CD4-positive, alpha-beta T cell treated with Interleukin-15 for 1 hour (primary cell): ENCODE results near the gene TTC28.
A peak's percentile ranks its signal among the peaks of the same experiment; 100 is the strongest.
"Not testable (repeated sequence)": the region's sequence is repeated elsewhere in the genome, so short reads cannot be mapped to it uniquely, and the experiment has no call there.

Experiments
- DNase-seq: peaks from one replicate; pipeline ENCODE4 v3.0.0-alpha.2; 2020

The TTC28 gene

GRCh38 chr22:28674121-28674563 lies 5.5 kb downstream of the TTC28 start:
- peak; percentile 55 for DNase-seq

- DNase-seq = no peak
These were observed 8.9 kb downstream of the TTC28 start for GRCh38 chr22:28670756-28671155.

GRCh38 chr22:28670161-28670560 lies 9.5 kb downstream of the TTC28 start:
- DNase-seq = no peak

GRCh38 chr22:28669387-28669786 lies 10.3 kb downstream of the TTC28 start:
- no peak for DNase-seq

- DNase-seq = not testable (repeated sequence)
These were observed 16.1 kb downstream of the TTC28 start for GRCh38 chr22:28663569-28663942.

GRCh38 chr22:28658448-28658847 lies 21.2 kb downstream of the TTC28 start:
- no peak for DNase-seq

GRCh38 chr22:28656181-28656580 lies 23.5 kb downstream of the TTC28 start:
- no peak for DNase-seq

- DNase-seq = no peak
These were observed 29.2 kb downstream of the TTC28 start for GRCh38 chr22:28650463-28650862.

GRCh38 chr22:28648792-28649191 lies 30.8 kb downstream of the TTC28 start:
- no peak for DNase-seq

- DNase-seq = no peak
These were observed 32.4 kb downstream of the TTC28 start for GRCh38 chr22:28647216-28647615.

GRCh38 chr22:28639321-28639720 lies 40.3 kb downstream of the TTC28 start:
- no peak for DNase-seq

- DNase-seq = no peak
These were observed 42.4 kb downstream of the TTC28 start for GRCh38 chr22:28637225-28637624.

GRCh38 chr22:28630177-28630574 lies 49.5 kb downstream of the TTC28 start:
- no peak for DNase-seq

- no peak for DNase-seq
These were observed 50.0 kb downstream of the TTC28 start for GRCh38 chr22:28629420-28630176.

- no peak for DNase-seq
These were observed 50.9 kb downstream of the TTC28 start for GRCh38 chr22:28628766-28629165.

GRCh38 chr22:28627791-28628190 lies 51.8 kb downstream of the TTC28 start:
- no peak for DNase-seq

GRCh38 chr22:28620244-28620922 lies 59.3 kb downstream of the TTC28 start:
- no peak for DNase-seq

GRCh38 chr22:28619236-28619635 lies 60.4 kb downstream of the TTC28 start:
- DNase-seq = no peak

- not testable (repeated sequence) for DNase-seq
These were observed 64.2 kb downstream of the TTC28 start for GRCh38 chr22:28615423-28615822.

- DNase-seq = no peak
These were observed 69.7 kb downstream of the TTC28 start for GRCh38 chr22:28609921-28610320.

- DNase-seq = no peak
These were observed 71.1 kb downstream of the TTC28 start for GRCh38 chr22:28608546-28608945.

GRCh38 chr22:28607795-28608194 lies 71.8 kb downstream of the TTC28 start:
- DNase-seq = no peak

- no peak for DNase-seq
These were observed 74.5 kb downstream of the TTC28 start for GRCh38 chr22:28604966-28605761.

GRCh38 chr22:28601915-28602314 lies 77.7 kb downstream of the TTC28 start:
- DNase-seq = no peak
